KG1 (cell line): ENCODE measurements around the gene CLDND2.
A peak's percentile ranks its signal among the peaks of the same experiment; 100 is the strongest.

Source experiments
- DNase-seq: peaks from one replicate; lab custom pipeline; 2025; lab: John Stamatoyannopoulos, UW

Gene CLDND2

DNA sequence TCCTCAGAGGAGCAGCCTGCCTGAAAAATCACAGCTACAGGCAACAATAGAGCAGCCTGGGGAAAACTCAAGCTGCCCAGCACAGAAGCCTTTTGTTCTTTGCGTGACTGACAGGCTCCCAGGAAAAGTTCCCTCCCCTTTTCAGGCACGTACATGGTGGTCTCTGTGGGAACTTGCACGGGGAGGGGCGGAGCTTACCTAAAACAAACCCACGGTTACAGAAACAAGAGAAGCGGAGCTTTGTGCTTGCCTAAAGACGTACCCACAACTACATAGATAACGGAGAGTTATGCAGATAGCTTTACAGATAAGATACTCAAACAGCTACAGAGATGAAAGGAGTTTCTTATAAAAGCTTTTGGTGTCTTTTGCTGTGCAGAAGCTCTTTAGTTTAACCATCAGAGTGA, 14.1 kb downstream of the CLDND2 start:
- DNase-seq = no peak

DNA sequence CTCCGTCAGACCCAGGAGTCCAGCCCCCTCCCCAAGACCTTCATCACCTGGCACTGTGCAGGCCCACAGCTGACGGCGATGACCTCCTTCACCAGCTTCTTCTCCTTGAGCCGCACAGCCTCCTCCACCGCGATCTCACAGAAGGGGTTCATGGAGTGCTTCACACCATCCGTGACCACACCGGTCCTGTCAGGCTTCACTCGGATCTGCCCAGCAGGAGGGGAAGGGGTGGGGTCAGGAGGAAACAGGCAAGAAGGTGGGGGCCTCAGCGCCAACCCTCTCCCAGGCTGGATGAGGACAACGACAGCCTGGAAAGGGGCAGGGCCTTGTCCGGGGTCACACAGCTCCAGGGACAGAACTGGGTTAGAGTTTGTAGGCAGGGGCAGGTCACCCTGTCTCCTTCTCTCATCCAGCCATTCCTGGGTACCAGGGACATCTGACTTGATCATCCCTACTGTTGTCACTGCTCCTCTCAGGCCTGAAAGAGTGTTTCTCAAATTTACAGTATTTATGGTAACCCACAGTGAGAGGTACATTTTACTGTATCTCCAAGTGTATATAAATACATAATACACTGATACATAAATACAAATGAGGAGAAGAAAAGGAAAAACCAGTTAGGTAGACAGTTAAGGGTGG, 14.6 kb downstream of the CLDND2 start:
- no peak for DNase-seq

DNA sequence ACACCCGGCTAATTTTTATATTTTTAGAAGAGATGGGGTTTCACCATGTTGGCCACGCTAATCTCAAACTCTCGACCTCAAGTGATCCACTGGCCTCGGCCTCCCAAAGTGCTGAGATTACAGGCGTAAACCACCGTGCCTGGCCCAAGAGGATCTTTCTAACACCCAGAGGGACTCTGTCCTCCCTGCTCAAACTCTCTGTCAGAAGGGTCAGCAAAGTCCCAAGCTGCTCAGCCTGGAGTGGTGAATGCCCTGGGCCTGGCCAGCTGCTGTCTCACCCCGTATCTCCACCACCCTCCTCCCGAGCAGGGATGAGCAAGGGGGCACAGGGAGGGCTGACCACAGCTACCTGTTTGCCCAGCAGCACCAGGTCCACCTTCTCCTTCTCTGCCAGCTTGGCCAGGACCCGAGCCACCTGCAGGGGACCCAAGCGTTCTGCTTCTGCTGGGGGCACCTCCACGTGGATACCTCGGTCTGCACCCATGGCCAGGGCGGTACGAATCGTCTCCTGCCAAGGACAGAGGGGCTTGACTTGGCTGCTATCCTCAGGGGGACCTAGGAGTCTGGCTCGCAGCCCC, 15.9 kb downstream of the CLDND2 start:
- DNase-seq = no peak

DNA sequence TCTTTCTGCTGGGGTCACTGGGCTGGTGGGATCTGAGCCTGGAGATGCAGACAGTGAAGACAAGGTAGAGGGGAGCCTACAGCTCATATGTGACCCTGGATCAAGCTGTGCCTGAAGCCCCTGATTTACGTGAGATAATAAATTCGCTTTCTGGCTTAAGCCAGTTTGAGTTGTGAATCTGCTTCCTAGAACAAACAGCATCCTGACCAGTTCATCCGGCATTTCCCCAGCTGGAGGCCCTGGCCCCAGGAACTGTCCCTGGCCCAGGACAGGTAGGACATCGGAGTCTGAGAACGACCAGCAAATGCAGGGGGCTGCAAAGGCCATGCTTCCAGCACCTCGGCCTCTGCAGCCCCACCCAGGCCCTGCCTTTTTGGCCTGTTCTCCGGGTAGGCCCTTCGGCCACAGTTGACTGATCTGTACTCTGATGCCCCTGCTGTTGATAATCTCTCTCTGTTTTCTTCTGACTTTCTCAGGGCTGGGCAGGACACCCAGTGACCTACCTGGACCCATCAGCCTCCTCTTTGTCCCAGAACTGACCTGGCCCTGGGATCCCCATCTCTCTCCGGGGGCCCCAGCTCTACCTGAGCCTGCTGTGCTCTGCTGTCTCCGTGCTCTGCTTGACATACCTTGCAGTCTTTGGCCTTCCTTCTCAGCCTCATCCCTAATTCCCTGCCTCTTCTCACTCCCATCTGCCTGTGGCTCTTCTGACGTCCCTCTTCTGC, 17.4 kb downstream of the CLDND2 start:
- no peak for DNase-seq

DNA sequence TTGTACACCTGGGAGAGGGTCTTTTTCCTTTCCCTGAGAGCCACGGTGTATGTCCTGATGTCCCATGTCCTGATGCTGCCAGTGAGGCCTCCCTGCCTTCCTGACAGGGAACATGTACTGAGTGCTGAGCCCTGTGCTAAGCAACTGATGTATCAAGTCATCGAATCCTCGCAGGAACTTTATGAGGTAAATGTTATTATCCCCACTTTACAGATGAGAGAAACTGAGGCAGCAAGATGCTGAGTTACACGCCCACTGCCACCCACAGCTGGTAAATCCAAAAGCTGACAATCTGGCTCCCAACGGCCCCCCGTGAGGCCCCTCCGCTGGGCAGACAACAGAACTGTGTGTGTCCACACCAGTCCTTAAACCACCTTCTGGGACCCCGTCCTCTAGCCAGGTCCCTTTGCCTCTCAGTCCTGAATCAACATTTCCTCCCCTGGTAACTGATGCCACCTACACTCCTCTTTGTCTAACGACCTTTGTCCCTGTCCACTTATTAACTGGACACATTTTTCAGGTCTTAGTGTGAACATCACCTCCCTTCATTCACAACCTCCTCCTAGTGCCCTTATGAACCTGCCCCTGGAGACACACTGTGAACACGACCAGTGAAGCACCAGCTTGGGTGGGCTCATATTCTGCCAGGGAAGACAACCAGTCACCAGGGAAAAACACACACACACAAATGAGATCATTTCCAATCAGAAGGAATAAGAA, 21.4 kb downstream of the CLDND2 start:
- no peak for DNase-seq

DNA sequence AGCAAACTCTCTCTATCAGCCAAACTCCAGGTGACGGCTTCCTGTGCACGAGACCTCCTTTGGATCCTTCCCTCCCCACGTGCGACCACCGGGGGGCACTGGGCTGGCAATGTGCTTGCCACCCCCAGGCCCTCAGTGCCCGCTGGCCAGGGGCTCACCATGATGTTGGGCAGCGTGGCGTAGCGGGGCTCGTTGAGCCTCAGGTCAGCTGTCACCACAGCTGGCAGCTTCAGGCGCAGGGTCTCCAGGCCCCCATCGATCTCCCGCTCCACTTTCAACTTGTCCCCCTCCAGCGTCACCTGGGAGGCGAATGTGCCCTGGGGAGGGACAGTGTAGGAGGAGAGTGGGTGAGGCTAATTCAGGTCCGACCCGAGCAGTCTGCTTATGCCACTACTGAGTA, 22.1 kb downstream of the CLDND2 start:
- DNase-seq = no peak

DNA sequence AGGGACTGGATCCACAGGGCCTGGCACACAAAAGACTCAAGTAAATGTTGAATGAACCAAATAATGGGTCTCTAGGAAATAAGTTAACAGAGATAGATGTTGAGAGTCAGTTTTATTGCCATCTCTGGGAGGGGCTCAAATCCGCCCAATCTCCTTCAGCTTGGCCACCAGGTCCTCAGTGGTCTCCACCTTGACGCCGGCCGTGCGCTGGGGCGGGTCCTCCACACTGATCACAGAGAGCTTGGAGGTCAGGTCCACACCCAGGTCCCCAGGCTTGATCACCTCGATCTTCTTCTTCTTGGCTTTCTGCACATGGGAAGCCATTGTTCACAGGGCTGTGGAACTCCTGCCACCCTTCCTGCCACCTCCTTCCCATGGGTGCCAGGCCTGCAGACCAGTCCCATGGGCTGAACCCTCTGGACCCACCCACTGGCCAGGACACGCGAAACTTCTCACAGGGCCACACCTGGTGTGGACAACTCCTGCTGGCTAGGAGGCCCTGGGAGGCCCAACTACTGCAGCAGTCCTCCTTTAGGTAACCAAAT, 23.7 kb downstream of the CLDND2 start:
- no peak for DNase-seq

DNA sequence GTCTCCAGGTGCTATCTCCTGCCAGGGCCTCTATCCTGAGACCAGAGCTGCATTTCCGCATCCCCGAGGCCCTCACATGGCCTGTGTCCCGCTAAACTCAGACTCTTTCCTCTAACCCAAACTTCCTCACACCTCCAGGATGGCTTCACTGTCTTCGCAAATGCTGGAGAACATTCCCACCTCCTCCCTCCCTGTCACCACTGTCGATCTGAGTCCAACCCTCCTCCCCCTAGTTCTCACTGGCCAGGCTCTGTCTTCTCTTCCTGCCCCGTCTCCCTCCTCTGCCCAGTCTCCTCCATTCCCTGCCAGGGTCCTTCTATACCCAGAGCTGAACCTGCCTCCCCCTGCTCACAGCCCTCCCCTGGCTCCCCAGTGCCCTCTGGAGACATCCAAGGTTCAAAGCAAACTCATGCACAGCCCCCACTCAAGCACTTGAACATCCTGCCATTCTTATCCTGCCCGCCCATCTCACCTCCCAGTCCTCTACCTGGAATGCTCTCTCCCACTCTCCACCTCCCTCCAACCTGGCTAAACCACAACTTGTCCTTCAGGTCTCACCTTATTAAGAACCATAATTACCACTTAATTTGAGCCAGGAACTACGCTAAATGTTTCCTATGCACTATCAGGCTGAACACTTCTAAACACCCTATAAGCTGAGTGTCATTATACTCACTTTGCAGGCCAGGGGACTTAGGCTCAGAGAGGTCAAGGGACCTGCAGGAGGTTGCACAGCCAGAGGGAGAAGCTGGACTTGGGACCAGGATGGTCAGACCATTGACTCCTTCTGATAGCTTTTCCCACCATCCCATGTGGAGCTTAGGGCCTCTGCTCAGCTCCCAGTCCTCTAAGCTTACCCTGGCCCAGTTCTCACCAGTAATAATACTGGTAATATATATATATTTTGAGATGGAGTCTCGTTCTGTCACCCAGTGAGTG, 25.9 kb downstream of the CLDND2 start:
- DNase-seq = no peak

DNA sequence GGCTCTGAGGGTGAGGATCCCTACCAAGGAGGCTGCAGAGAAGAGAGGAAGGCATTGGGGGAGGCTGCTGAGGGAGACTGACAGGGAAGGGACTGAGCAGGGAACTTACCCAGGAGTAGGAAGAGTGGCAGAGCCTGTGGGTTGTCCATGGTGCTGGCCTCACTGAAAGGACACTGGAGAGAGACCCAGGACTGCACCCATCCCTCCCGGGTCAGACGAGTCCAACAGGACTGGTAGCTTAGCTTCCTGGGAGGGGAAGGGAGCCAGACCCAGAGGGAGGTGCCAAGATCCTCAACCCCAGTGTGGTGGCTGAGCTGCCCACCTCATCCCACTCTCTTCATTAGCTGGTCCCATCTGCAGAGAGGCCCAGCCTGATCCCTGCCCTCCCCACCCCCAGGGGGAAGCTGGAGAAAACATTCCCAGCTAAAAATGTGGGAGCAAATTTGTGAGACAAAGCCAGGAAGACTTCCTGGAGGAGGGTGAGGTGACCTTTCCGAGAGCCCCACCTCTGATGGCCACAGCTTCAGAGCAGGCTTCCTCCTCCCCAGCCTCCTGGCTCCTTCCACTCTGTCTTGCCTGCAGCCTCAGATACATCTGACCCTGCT, 26.7 kb downstream of the CLDND2 start, which contains the start of gene VSIG10L:
Gene VSIG10L (minus strand): TSS at position 164 of the 605 bp plus-strand sequence. CDS start 15 bp downstream, at position 149.
- DNase-seq = no peak

DNA sequence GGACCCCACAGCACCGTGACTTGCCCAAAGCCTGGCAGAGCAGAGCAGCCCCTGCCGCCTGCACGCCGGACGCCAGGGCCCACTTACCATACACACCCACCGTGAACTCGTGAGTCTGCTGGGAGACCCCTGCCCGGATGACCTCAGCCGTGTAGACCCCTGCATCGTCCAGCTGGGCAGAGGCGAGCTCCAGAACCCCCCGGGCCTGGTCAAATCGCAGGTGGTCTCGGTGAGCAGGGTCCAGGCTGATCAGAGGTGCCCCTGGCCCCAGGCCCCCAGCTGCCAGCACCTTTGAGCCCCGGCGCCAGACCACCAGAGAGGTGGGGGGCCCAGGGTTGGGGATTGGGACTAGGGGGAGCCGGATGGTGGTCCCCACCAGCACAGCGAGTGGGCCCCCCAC, 27.7 kb downstream of the CLDND2 start:
- DNase-seq = no peak

DNA sequence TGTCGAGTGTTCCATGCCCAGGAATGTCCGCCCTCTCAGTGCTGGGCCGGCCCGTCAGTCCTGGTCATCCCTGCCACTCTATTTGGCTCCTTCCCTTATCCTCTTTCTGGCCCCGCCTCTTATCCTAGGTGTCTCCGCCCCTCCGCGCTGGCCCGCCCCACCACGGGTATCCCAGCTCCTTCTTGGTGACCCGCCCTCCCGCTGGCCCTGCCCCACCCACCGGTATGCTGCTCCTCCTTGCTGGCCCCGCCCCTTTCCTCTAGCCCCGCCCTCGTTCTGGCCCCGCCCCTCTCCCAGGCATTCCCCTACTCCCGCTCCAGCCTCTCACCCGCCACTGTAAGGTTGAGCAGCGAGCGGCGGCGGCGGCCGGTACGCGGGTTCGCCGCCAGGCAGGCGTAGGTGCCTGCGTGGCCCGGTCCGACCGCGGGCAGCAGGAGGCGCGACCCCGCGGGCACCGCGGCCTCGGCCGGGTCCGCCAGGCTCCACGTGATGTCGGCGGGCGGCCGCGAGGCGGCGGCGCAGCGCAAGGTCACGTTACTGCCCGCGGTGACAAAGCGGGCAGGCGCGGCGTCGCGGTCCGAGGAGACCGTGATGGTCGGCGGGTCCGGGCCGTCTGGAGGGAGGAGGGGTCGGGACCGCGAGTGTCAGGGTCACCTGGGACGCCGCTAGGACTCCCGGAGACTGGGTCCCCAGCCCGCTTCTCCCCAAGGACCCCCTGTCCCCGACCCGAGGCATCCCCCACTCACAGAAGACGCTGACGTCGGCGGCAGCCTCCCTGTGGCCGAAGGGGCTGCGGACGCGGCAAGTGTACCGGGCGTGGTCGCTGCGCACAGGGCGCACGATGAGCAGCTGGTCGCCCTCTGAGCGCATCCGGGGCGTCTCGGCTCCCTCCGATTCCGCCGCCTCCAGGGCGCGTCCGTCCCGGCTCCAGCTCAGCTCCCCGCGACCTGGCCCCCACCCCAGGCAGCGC, 28.8 kb downstream of the CLDND2 start:
- DNase-seq = peak; percentile 65

DNA sequence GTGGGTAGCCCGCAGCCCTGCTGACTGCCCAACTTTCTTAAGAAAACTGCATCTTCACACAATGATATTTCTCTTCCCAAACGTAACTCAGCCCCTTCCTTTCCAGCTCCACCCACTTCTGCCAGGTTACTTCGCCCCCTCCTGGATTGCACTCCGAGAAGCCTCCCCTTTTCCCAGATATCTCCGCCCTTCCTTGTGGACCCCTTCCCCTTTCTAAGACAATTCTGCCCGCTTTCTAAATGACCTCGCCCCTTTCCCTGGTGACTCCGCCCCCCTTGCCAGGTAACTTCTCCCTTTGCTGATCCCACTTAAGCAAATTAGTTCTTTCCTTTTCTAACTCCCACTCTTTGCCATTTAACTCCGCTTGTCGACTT, 29.5 kb downstream of the CLDND2 start:
- no peak for DNase-seq

DNA sequence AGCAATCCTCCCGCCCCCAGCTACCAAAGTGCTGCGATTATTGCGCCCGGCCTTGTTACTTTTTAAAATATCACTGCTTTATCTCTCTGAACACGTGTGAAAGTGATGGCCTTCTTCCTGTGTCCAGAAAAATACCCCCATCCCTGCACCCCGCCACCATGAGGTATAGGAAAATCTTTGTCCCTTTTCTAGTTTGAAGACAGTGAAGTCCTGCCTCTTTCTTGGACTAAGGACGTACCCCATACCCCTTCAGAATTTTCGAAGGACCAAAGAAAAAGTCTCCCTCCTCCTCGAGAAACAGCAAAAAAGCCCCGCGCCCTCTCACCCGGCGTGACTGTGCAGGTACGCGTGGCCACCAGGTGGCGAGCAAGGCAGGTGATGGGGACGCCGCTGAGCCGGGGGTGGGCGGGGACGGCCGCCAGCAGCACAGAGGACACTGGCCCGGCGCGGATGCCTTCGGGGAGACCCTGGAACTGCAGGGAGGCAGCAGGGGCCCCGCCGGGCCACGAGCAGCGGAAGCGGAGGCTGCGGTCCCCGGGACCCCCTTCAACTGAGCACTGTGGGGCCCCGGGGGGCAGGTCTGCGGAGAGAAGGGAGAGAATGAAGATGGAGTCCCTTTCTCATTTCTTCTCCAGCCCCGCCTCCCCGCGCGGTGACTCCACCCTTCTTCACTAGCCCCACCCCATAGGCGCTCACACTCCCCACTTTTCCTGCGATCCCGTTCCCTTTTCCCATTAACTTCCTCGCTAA, 30.1 kb downstream of the CLDND2 start:
- peak; percentile 88 for DNase-seq

DNA sequence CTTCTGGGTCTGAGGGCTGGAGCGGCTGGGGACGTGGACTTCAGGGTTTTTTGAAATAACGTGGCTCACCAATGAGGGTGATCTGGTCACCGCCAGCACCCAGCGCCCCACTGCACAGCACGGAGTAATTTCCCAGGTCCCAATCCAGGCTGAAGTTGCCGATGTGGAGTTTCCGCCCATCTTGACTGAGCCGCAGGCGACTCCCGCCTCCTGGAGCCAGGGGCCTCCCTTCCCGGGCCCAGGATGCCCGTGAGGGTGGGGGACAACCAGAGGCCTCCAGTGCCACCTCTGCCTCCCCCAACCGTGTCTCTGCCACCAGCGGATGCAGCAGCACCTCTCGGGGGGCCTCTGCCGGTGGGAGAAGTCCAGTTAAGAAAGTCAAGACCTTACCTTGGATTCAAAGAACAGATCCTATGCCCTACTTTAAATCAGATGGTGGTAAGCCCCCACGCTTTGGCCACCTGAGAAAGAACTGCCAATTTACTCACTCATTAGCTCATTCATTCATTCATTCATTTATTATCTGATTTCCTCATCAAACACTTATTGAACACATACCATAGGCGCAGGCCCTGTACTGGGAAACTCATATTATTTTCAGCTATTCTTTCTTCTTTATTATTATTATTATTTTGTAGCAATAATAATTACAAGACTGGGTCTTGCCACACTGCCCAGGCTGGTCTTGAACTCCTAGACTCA, 30.8 kb downstream of the CLDND2 start:
- DNase-seq = no peak

DNA sequence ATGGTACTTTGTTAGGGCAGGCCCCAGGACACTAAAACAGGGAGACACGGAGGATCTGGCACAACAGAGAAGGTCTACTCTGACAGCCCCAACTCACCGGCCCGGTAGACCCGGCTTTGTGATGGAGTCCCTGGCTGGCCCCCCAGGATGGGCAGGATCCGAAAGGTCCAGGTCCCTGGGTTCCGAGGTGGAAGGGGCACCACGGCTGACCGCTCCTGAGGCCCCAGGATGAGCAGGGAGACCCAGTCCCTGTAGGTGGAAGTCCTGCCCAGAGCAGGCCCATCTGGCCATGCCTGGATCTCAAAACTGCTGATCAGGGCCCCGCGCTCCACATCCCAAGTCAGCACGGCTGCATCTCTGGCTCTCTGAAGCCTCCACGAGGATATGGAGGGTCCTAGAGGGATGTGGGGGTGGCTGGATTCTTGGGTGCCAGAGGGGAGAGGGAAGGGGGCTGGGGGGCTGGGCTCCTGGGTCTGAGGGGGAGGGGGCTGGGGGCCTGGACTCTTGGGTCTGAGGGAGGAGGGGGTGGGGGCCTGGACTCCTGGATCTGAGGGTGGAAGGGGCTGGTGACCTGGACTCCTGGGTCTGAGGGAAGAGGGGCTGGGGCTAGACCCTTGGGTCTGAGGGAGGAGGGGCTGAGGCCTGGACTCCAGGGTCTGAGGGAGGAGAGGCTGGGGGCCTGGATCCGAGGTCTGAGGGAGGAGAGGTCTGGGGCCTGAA, 31.5 kb downstream of the CLDND2 start:
- no peak for DNase-seq

DNA sequence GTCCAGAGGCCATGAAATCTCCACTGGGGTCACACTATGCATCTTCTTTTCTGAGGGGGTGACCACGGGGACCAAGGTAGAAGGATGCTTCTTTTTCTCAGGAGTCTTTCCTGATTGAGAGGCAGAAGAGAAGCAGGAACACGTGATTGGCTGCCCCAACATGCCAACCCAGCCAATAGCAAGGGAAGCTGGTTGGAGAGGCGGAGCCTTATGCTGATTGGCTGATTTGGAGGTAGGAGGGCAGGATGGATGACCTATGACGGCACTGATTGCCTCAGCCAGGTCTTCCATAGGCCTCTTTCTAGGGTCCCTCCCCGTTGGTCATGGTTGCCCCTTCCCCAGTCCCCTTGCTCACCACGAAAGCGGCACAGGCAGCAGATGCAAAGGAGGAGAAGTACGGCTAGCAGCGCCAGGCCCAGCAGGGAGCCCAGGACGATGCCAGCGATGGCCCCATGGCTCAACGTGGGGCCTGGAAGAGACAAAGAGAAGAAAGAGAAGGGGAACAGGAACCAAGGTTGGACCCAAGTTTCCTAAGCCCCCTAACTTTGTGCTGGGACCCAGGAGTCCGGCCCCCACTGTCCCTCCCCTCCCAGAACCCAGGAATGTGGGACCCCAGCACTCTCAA, 34.9 kb downstream of the CLDND2 start:
- no peak for DNase-seq

DNA sequence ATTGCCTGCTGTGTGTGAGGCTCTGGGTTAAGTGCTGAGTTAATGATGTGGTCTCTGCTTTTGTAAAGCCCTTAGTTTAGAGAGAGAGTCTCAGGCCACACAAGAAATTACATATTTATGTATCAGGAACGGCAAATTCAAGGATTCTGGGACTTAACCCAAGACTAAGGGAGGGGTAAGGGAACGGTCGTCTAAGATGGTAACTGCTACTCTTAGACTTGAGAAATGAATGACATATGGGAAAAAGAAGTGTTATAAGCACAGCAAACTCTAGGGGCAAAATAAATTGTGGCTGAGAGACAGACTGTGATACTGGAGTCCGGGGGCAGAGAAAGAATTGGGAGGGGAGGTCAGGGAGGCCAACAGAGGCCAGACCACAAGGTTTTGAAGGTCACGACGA, 37.1 kb downstream of the CLDND2 start:
- no peak for DNase-seq
